SK-N-SH treated with all-trans-retinoic acid at 6 μM for 48 hours (cell line): Measurements from ENCODE around the gene NEBL.

ENCODE experiments used
- ATAC-seq: fragments of 200-7000 bp; cut with Tn5 transposase; 3 replicates; pipeline ENCODE4 v1.9.1; 2020; ENCODE audit warnings: mild to moderate bottlenecking, moderate library complexity
- ARNTL ChIP-seq: fragments of 450-650 bp; formaldehyde crosslinking; IDR thresholded peaks from 2 replicates; pipeline ENCODE4 v1.5.0; 2020; ENCODE audit warnings: low read depth, mild to moderate bottlenecking, moderate library complexity, borderline replicate concordance
- BACH2 ChIP-seq: fragments of 250-450 bp; sonication (Bioruptor Pico); IDR thresholded peaks from 2 replicates; pipeline ENCODE4 v1.9.0; 2021; ENCODE audit warnings: mild to moderate bottlenecking, borderline replicate concordance
- CSDC2 ChIP-seq: fragments of 250-450 bp; sonication (Bioruptor Pico); IDR thresholded peaks from 2 replicates; pipeline ENCODE4 v1.5.0; 2020; ENCODE audit warnings: mild to moderate bottlenecking, moderate library complexity
- ESRRG ChIP-seq: fragments of 250-450 bp; sonication (Bioruptor Pico); IDR thresholded peaks from 2 replicates; pipeline ENCODE4 v1.6.1; 2021; ENCODE audit warnings: mild to moderate bottlenecking
- GLIS3 ChIP-seq: fragments of 250-450 bp; sonication (Bioruptor Pico); IDR thresholded peaks from 2 replicates; pipeline ENCODE4 v1.5.0; 2020; ENCODE audit warnings: mild to moderate bottlenecking, moderate library complexity
- ISL1 ChIP-seq: fragments of 250-450 bp; sonication (Bioruptor Pico); IDR thresholded peaks from 2 replicates; pipeline ENCODE4 v2.1.2; 2022; ENCODE audit warnings: mild to moderate bottlenecking, moderate library complexity
- OSR1 ChIP-seq: fragments of 250-450 bp; sonication (Bioruptor Pico); IDR thresholded peaks from 2 replicates; pipeline ENCODE4 v1.8.0; 2022; ENCODE audit warnings: moderate library complexity, mild to moderate bottlenecking, inconsistent platforms
- PPARA ChIP-seq: fragments of 250-450 bp; sonication (Bioruptor Pico); IDR thresholded peaks from 2 replicates; pipeline ENCODE4 v1.5.0; 2020; ENCODE audit warnings: mild to moderate bottlenecking, borderline replicate concordance
- RARB ChIP-seq: fragments of 250-450 bp; sonication (Bioruptor Pico); IDR thresholded peaks from 2 replicates; pipeline ENCODE4 v1.8.0; 2021; ENCODE audit warnings: mild to moderate bottlenecking, moderate library complexity
- SNAI2 ChIP-seq: fragments of 250-450 bp; sonication (Bioruptor Pico); IDR thresholded peaks from 2 replicates; pipeline ENCODE4 v1.5.0; 2020; ENCODE audit warnings: mild to moderate bottlenecking, moderate library complexity
- TCF4 ChIP-seq: fragments of 250-450 bp; sonication (Bioruptor Pico); IDR thresholded peaks from 2 replicates; pipeline ENCODE4 v1.8.0; 2021; ENCODE audit warnings: mild to moderate bottlenecking, moderate library complexity, borderline replicate concordance
- TOX ChIP-seq: fragments of 250-450 bp; sonication (Bioruptor Pico); IDR thresholded peaks from 2 replicates; pipeline ENCODE4 v1.8.0; 2021; ENCODE audit warnings: mild to moderate bottlenecking, moderate library complexity, borderline replicate concordance
- ZC3H10 ChIP-seq: fragments of 250-450 bp; sonication (Bioruptor Pico); IDR thresholded peaks from 2 replicates; pipeline ENCODE4 v1.5.1; 2021; ENCODE audit warnings: mild to moderate bottlenecking, moderate library complexity
- ZFP3 ChIP-seq: fragments of 250-450 bp; sonication (Bioruptor Pico); IDR thresholded peaks from 2 replicates; pipeline ENCODE4 v1.5.0; 2020; ENCODE audit warnings: mild to moderate bottlenecking, moderate library complexity
- ZFP30 ChIP-seq: fragments of 450-650 bp; formaldehyde crosslinking; IDR thresholded peaks from 2 replicates; pipeline ENCODE4 v1.5.0; 2022; ENCODE audit warnings: mild to moderate bottlenecking, moderate library complexity
- ZNF565 ChIP-seq: fragments of 450-650 bp; formaldehyde crosslinking; conservative IDR thresholded peaks from 2 replicates; pipeline ENCODE4 v1.5.0; 2020; ENCODE audit warnings: low read depth, mild to moderate bottlenecking, moderate library complexity
- ZNF8 ChIP-seq: fragments of 450-650 bp; formaldehyde crosslinking; IDR thresholded peaks from 2 replicates; pipeline ENCODE4 v1.5.0; 2020; ENCODE audit warnings: mild to moderate bottlenecking, moderate library complexity
- TF ChIP-seq, protein P1 (sequence below): fragments of 250-450 bp; sonication (Bioruptor Pico); IDR thresholded peaks from 2 replicates; pipeline ENCODE4 v1.8.0; 2020; ENCODE audit warnings: mild to moderate bottlenecking, moderate library complexity, borderline replicate concordance
- TF ChIP-seq, protein P2 (sequence below): fragments of 250-450 bp; sonication (Bioruptor Pico); IDR thresholded peaks from 2 replicates; pipeline ENCODE4 v1.5.1; 2021; ENCODE audit warnings: mild to moderate bottlenecking, moderate library complexity
- TF ChIP-seq, protein P3 (sequence below): fragments of 250-450 bp; sonication (Bioruptor Pico); IDR thresholded peaks from 2 replicates; pipeline ENCODE4 v1.8.0; 2021; ENCODE audit warnings: low read depth, mild to moderate bottlenecking, moderate library complexity, borderline replicate concordance
- TF ChIP-seq, protein P4 (sequence below): fragments of 250-450 bp; sonication (Bioruptor Pico); IDR thresholded peaks from 2 replicates; pipeline ENCODE4 v1.5.1; 2020; ENCODE audit warnings: low read depth, mild to moderate bottlenecking, moderate library complexity

The NEBL gene

DNA sequence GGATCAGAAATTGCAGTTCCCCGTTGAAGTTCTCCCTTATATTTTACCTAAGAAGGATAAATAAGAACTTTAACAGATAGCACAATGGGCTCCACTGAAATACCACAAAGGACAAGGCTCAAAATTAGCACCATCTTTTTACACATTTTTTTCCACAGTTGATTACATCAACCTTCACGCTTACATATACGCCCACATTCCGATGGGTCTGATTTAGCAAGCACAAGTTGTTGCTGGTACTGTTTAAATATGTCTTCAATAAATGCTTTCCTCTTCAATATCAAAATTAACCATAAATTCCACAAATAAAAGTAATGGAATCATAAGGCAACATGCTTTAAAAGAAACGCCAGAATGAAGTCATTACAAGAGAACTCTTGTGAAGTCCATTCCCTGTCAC lies 79.5 kb downstream of the NEBL start:
- ATAC-seq, result no peak
- TF ChIP-seq SNAI2 (no peak), PPARA (CRISPR knock-in tag) (no peak), CSDC2 (CRISPR knock-in tag) (no peak), ZC3H10 (CRISPR knock-in tag) (no peak), ARNTL (CRISPR knock-in tag) (no peak), ESRRG (CRISPR knock-in tag) (no peak), ZNF565 (no peak), GLIS3 (CRISPR knock-in tag) (no peak)
- TF ChIP-seq, protein P1, sequence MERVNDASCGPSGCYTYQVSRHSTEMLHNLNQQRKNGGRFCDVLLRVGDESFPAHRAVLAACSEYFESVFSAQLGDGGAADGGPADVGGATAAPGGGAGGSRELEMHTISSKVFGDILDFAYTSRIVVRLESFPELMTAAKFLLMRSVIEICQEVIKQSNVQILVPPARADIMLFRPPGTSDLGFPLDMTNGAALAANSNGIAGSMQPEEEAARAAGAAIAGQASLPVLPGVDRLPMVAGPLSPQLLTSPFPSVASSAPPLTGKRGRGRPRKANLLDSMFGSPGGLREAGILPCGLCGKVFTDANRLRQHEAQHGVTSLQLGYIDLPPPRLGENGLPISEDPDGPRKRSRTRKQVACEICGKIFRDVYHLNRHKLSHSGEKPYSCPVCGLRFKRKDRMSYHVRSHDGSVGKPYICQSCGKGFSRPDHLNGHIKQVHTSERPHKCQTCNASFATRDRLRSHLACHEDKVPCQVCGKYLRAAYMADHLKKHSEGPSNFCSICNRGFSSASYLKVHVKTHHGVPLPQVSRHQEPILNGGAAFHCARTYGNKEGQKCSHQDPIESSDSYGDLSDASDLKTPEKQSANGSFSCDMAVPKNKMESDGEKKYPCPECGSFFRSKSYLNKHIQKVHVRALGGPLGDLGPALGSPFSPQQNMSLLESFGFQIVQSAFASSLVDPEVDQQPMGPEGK, result no peak

DNA sequence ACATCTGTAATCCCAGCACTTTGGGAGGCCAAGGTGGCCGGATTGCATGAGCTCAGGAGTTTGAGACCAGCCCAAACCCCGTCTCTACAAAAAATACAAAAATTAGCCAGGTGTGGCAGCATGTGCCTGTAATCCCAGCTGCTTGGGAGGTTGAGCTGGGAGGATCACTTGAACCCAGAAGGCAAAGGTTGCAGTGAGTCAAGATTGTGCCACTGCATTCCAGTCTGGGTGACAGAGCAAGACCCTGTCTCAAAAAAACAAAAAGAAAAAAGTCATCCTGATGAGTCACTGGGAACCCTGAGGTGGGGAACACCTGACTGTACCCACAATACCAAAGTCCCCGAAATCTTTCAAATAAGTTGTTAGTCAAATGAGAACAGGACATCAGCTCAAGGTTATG lies 80.0 kb downstream of the NEBL start:
- ATAC-seq, result no peak
- TF ChIP-seq ARNTL (CRISPR knock-in tag), result no peak
- TF ChIP-seq RARB (CRISPR knock-in tag), result no peak
- TF ChIP-seq SNAI2, result no peak
- TF ChIP-seq ZFP30 (CRISPR knock-in tag), result no peak
- no peak for TF ChIP-seq TOX (CRISPR knock-in tag)
- TF ChIP-seq, protein P2, sequence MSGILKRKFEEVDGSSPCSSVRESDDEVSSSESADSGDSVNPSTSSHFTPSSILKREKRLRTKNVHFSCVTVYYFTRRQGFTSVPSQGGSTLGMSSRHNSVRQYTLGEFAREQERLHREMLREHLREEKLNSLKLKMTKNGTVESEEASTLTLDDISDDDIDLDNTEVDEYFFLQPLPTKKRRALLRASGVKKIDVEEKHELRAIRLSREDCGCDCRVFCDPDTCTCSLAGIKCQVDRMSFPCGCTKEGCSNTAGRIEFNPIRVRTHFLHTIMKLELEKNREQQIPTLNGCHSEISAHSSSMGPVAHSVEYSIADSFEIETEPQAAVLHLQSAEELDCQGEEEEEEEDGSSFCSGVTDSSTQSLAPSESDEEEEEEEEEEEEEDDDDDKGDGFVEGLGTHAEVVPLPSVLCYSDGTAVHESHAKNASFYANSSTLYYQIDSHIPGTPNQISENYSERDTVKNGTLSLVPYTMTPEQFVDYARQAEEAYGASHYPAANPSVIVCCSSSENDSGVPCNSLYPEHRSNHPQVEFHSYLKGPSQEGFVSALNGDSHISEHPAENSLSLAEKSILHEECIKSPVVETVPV (CRISPR knock-in tag), result no peak
- no peak for TF ChIP-seq CSDC2 (CRISPR knock-in tag)
- TF ChIP-seq OSR1, result no peak
- TF ChIP-seq BACH2, result no peak
- TF ChIP-seq TCF4, result no peak
- no peak for TF ChIP-seq ZFP3 (CRISPR knock-in tag)
- TF ChIP-seq, protein P1, result no peak
- TF ChIP-seq, all 23 proteins: peak for 0

DNA sequence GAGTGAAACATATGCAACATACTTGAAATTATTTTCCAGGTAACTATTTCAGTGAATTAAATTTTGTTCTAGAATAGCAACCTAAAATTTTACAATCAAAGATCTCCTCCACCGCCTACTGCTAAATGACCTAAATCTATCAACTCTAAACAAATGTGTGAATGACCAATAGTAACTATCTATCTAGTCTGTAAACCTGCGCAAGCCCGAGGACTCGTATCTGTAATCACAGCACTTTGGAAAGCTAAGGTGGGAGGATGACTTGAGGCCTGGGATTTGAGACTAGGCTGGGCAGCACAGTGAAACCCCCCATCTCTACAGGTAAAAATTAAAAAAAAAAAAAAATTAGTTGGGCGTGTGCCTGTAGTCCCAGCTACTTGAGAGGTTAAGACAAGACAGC lies 83.0 kb downstream of the NEBL start:
- TF ChIP-seq BACH2 (no peak), TOX (CRISPR knock-in tag) (no peak), TCF4 (no peak), ZFP30 (CRISPR knock-in tag) (no peak), PPARA (CRISPR knock-in tag) (no peak), ZFP3 (CRISPR knock-in tag) (no peak), RARB (CRISPR knock-in tag) (no peak), ISL1 (no peak), ARNTL (CRISPR knock-in tag) (no peak), OSR1 (no peak), ESRRG (CRISPR knock-in tag) (no peak), CSDC2 (CRISPR knock-in tag) (no peak), GLIS3 (CRISPR knock-in tag) (no peak), SNAI2 (no peak), ZNF8 (CRISPR knock-in tag) (no peak)
- TF ChIP-seq, protein P3, sequence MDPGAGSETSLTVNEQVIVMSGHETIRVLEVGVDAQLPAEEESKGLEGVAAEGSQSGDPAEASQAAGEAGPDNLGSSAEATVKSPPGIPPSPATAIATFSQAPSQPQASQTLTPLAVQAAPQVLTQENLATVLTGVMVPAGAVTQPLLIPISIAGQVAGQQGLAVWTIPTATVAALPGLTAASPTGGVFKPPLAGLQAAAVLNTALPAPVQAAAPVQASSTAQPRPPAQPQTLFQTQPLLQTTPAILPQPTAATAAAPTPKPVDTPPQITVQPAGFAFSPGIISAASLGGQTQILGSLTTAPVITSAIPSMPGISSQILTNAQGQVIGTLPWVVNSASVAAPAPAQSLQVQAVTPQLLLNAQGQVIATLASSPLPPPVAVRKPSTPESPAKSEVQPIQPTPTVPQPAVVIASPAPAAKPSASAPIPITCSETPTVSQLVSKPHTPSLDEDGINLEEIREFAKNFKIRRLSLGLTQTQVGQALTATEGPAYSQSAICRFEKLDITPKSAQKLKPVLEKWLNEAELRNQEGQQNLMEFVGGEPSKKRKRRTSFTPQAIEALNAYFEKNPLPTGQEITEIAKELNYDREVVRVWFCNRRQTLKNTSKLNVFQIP (CRISPR knock-in tag), result no peak
- TF ChIP-seq, protein P4, sequence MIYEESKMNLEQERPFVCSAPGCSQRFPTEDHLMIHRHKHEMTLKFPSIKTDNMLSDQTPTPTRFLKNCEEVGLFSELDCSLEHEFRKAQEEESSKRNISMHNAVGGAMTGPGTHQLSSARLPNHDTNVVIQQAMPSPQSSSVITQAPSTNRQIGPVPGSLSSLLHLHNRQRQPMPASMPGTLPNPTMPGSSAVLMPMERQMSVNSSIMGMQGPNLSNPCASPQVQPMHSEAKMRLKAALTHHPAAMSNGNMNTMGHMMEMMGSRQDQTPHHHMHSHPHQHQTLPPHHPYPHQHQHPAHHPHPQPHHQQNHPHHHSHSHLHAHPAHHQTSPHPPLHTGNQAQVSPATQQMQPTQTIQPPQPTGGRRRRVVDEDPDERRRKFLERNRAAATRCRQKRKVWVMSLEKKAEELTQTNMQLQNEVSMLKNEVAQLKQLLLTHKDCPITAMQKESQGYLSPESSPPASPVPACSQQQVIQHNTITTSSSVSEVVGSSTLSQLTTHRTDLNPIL (CRISPR knock-in tag), result no peak
- TF ChIP-seq, protein P2 (CRISPR knock-in tag), result no peak
- no peak for ATAC-seq
